GM21360 (cell line): ENCODE measurements around the gene POU3F3.

Source experiments
- ATAC-seq: cut with Tn5 transposase; IDR thresholded peaks from one replicate; pipeline ENCODE4 v1.9.1; 2021; ENCODE audit warnings: mild to moderate bottlenecking, moderate library complexity; ENCODE audit not compliant: unreplicated experiment

The POU3F3 gene

GRCh38 chr2:104872866-104873688 is 19.2 kb downstream of the POU3F3 start:
- peak; percentile 78 for ATAC-seq

GRCh38 chr2:104873689-104874054 is 19.8 kb downstream of the POU3F3 start:
- no peak for ATAC-seq

- no peak for ATAC-seq
Measured at GRCh38 chr2:104874230-104874629, 20.3 kb downstream of the POU3F3 start.

- ATAC-seq: no peak
Measured at GRCh38 chr2:104875262-104875661, 21.3 kb downstream of the POU3F3 start.

- no peak for ATAC-seq
Measured at GRCh38 chr2:104876606-104877570, 23.0 kb downstream of the POU3F3 start.

GRCh38 chr2:104878863-104879512 is 25.1 kb downstream of the POU3F3 start:
- ATAC-seq: no peak

- ATAC-seq: no peak
Measured at GRCh38 chr2:104880076-104880475, 26.2 kb downstream of the POU3F3 start.

GRCh38 chr2:104883357-104883756 is 29.4 kb downstream of the POU3F3 start:
- no peak for ATAC-seq

GRCh38 chr2:104885119-104885782 is 31.3 kb downstream of the POU3F3 start:
- ATAC-seq: no peak

GRCh38 chr2:104887676-104888075 is 33.8 kb downstream of the POU3F3 start:
- no peak for ATAC-seq

- no peak for ATAC-seq
Measured at GRCh38 chr2:104888489-104889258, 34.8 kb downstream of the POU3F3 start.

GRCh38 chr2:104889291-104889959 is 35.5 kb downstream of the POU3F3 start:
- no peak for ATAC-seq

GRCh38 chr2:104889960-104890684 is 36.2 kb downstream of the POU3F3 start:
- ATAC-seq: no peak

- ATAC-seq: no peak
Measured at GRCh38 chr2:104890685-104891069, 36.8 kb downstream of the POU3F3 start.

GRCh38 chr2:104891145-104891544 is 37.2 kb downstream of the POU3F3 start:
- no peak for ATAC-seq

GRCh38 chr2:104896446-104896845 is 42.5 kb downstream of the POU3F3 start:
- no peak for ATAC-seq

GRCh38 chr2:104897515-104898184 is 43.7 kb downstream of the POU3F3 start:
- ATAC-seq: no peak

GRCh38 chr2:104900608-104901007 is 46.7 kb downstream of the POU3F3 start:
- no peak for ATAC-seq
